ENCODE measurements around the gene MAU2. TPM values are rescaled to one million over a fixed set of nuclear protein-coding genes. Genes with fewer than 3 reads are reported as not detected.
"Not testable (repeated sequence)": the region's sequence is repeated elsewhere in the genome, so short reads cannot be mapped to it uniquely, and the experiment has no call there.

The MAU2 gene
- total RNA-seq, 2 experiments from 2014 or later: 38.6 to 40.9 TPM

GRCh38 chr19:19341026-19341425 is 20.4 kb downstream of the MAU2 start:
- no peak overlapping the region for H3K27ac Mint-ChIP-seq
- H3K4me1 Mint-ChIP-seq (ENCODE audit: low read depth): no peaks in the 10 kb centered on the region
- CTCF ChIA-PET: no interaction called here
- intact Hi-C loops (cut with micrococcal nuclease): no loop called here
- POLR2A ChIA-PET: no interaction called here
- no peaks in the 10 kb centered on the region for H3K9me3 Mint-ChIP-seq
- DNase-seq: no peak
- no peaks in the 10 kb centered on the region for H3K27me3 Mint-ChIP-seq
- H3K36me3 Mint-ChIP-seq: peaks cover 25% of the 10 kb centered on the region
- no peak overlapping the region for H3K4me3 Mint-ChIP-seq

- H3K27me3 Mint-ChIP-seq: no peaks in the 10 kb centered on the region
- no peak overlapping the region for H3K27ac Mint-ChIP-seq
- ChIA-PET POLR2A (no interaction called here), CTCF (interaction anchor here (1.1 kb wide), 1 partner anchor 18 kb away, joined by 5 read pairs; no protein-coding TSS in a partner anchor)
- H3K4me3 Mint-ChIP-seq: no peak overlapping the region
- peaks cover 29% of the 10 kb centered on the region for H3K36me3 Mint-ChIP-seq
- H3K9me3 Mint-ChIP-seq: no peaks in the 10 kb centered on the region
- H3K4me1 Mint-ChIP-seq (ENCODE audit: low read depth): no peaks in the 10 kb centered on the region
- DNase-seq: peak; percentile 18
- intact Hi-C loops (cut with micrococcal nuclease): no loop called here
Measured at GRCh38 chr19:19342086-19343015, 21.7 kb downstream of the MAU2 start.

- POLR2A ChIA-PET: no interaction called here
- H3K27me3 Mint-ChIP-seq: no peaks in the 10 kb centered on the region
- CTCF ChIA-PET: interaction anchor here (1.1 kb wide), 1 partner anchor 19 kb away, joined by 5 read pairs; no protein-coding TSS in a partner anchor
- H3K27ac Mint-ChIP-seq: no peak overlapping the region
- no peak for DNase-seq
- no peaks in the 10 kb centered on the region for H3K4me1 Mint-ChIP-seq (ENCODE audit: low read depth)
- intact Hi-C loops (cut with micrococcal nuclease): no loop called here
- no peak overlapping the region for H3K4me3 Mint-ChIP-seq
- peaks cover 29% of the 10 kb centered on the region for H3K36me3 Mint-ChIP-seq
- H3K9me3 Mint-ChIP-seq: no peaks in the 10 kb centered on the region
Measured at GRCh38 chr19:19343016-19343362, 22.4 kb downstream of the MAU2 start.

GRCh38 chr19:19343762-19344161 is 23.1 kb downstream of the MAU2 start:
- intact Hi-C loops (cut with micrococcal nuclease): no loop called here

GRCh38 chr19:19345232-19345631 is 24.6 kb downstream of the MAU2 start:
- POLR2A ChIA-PET: no interaction called here
- CTCF ChIA-PET: no interaction called here
- no peak overlapping the region for H3K27ac Mint-ChIP-seq
- peaks cover 28% of the 10 kb centered on the region for H3K36me3 Mint-ChIP-seq
- DNase-seq: no peak
- no peak overlapping the region for H3K4me3 Mint-ChIP-seq
- no peaks in the 10 kb centered on the region for H3K4me1 Mint-ChIP-seq (ENCODE audit: low read depth)
- no peaks in the 10 kb centered on the region for H3K27me3 Mint-ChIP-seq
- H3K9me3 Mint-ChIP-seq: no peaks in the 10 kb centered on the region
- intact Hi-C loops (cut with micrococcal nuclease): no loop called here

More at GRCh38 chr19:19343762-19344161, 23.1 kb downstream of the MAU2 start:
- no peak overlapping the region for H3K4me3 Mint-ChIP-seq
- no peaks in the 10 kb centered on the region for H3K4me1 Mint-ChIP-seq (ENCODE audit: low read depth)
- DNase-seq: no peak
- H3K36me3 Mint-ChIP-seq: peaks cover 23% of the 10 kb centered on the region
- ChIA-PET CTCF (no interaction called here), POLR2A (no interaction called here)
- H3K9me3 Mint-ChIP-seq: no peaks in the 10 kb centered on the region
- no peaks in the 10 kb centered on the region for H3K27me3 Mint-ChIP-seq
- no peak overlapping the region for H3K27ac Mint-ChIP-seq

GRCh38 chr19:19345970-19346369 is 25.3 kb downstream of the MAU2 start:
- Mint-ChIP-seq H3K4me3 (no peak overlapping the region), H3K27ac (no peak overlapping the region), H3K27me3 (no peaks in the 10 kb centered on the region), H3K4me1 (ENCODE audit: low read depth) (no peaks in the 10 kb centered on the region), H3K9me3 (no peaks in the 10 kb centered on the region), H3K36me3 (peaks cover 28% of the 10 kb centered on the region)
- ChIA-PET POLR2A (no interaction called here), CTCF (interaction anchor here (2.1 kb wide), 1 partner anchor 16 kb away, joined by 7 read pairs; no protein-coding TSS in a partner anchor)
- DNase-seq: no peak
- intact Hi-C loops (cut with micrococcal nuclease): no loop called here

- ChIA-PET CTCF (interaction anchor here (0.8 to 2.1 kb wide), 2 partner anchors 13 to 14 kb away, joined by 3 to 7 read pairs; no protein-coding TSS in a partner anchor), POLR2A (no interaction called here)
- no peak overlapping the region for H3K4me3 Mint-ChIP-seq
- no peak for DNase-seq
- H3K36me3 Mint-ChIP-seq: peaks cover 31% of the 10 kb centered on the region
- no peaks in the 10 kb centered on the region for H3K27me3 Mint-ChIP-seq
- intact Hi-C loops (cut with micrococcal nuclease): no loop called here
- no peak overlapping the region for H3K27ac Mint-ChIP-seq
- H3K9me3 Mint-ChIP-seq: no peaks in the 10 kb centered on the region
- H3K4me1 Mint-ChIP-seq (ENCODE audit: low read depth): no peaks in the 10 kb centered on the region
Measured at GRCh38 chr19:19347401-19348110, 26.9 kb downstream of the MAU2 start.

- H3K4me3 Mint-ChIP-seq: no peak overlapping the region
- H3K27ac Mint-ChIP-seq: no peak overlapping the region
- H3K36me3 Mint-ChIP-seq: peaks cover 30% of the 10 kb centered on the region
- no peaks in the 10 kb centered on the region for H3K27me3 Mint-ChIP-seq
- POLR2A ChIA-PET: no interaction called here
- DNase-seq: no peak
- no peaks in the 10 kb centered on the region for H3K4me1 Mint-ChIP-seq (ENCODE audit: low read depth)
- CTCF ChIA-PET: interaction anchor here (0.8 to 2.1 kb wide), 2 partner anchors 12 to 13 kb away, joined by 3 to 7 read pairs; no protein-coding TSS in a partner anchor
- intact Hi-C loops (cut with micrococcal nuclease): no loop called here
- H3K9me3 Mint-ChIP-seq: no peaks in the 10 kb centered on the region
Measured at GRCh38 chr19:19348266-19348665, 27.6 kb downstream of the MAU2 start.

- no peak overlapping the region for H3K27ac Mint-ChIP-seq
Measured at GRCh38 chr19:19349365-19349764, 28.7 kb downstream of the MAU2 start.

GRCh38 chr19:19350756-19351155 is 30.1 kb downstream of the MAU2 start:
- H3K9me3 Mint-ChIP-seq; H3K27me3 Mint-ChIP-seq; intact Hi-C loops (cut with micrococcal nuclease); H3K4me3 Mint-ChIP-seq; POLR2A ChIA-PET; H3K27ac Mint-ChIP-seq; CTCF ChIA-PET; H3K4me1 Mint-ChIP-seq (ENCODE audit: low read depth); DNase-seq: not testable (repeated sequence)
- peaks cover 26% of the 10 kb centered on the region for H3K36me3 Mint-ChIP-seq

More at GRCh38 chr19:19349365-19349764, 28.7 kb downstream of the MAU2 start:
- POLR2A ChIA-PET: no interaction called here
- Mint-ChIP-seq H3K4me1 (ENCODE audit: low read depth) (no peaks in the 10 kb centered on the region), H3K9me3 (no peaks in the 10 kb centered on the region), H3K27me3 (no peaks in the 10 kb centered on the region), H3K4me3 (no peak overlapping the region), H3K36me3 (peaks cover 32% of the 10 kb centered on the region)
- no peak for DNase-seq
- CTCF ChIA-PET: no interaction called here
- intact Hi-C loops (cut with micrococcal nuclease): no loop called here

GRCh38 chr19:19352823-19353222 is 32.2 kb downstream of the MAU2 start:
- DNase-seq: no peak
- Mint-ChIP-seq H3K36me3 (peaks cover 22% of the 10 kb centered on the region), H3K27ac (peak overlapping the region; percentile 52), H3K4me1 (ENCODE audit: low read depth) (peaks cover 6% of the 10 kb centered on the region), H3K4me3 (no peak overlapping the region), H3K9me3 (no peaks in the 10 kb centered on the region), H3K27me3 (no peaks in the 10 kb centered on the region)
- POLR2A ChIA-PET: no interaction called here
- intact Hi-C loops (cut with micrococcal nuclease): no loop called here
- CTCF ChIA-PET: no interaction called here

GRCh38 chr19:19354007-19354406 is 33.4 kb downstream of the MAU2 start:
- no peak for DNase-seq
- ChIA-PET POLR2A (no interaction called here), CTCF (no interaction called here)
- no peak overlapping the region for H3K27ac Mint-ChIP-seq
- no peaks in the 10 kb centered on the region for H3K27me3 Mint-ChIP-seq
- intact Hi-C loops (cut with micrococcal nuclease): no loop called here
- H3K9me3 Mint-ChIP-seq: no peaks in the 10 kb centered on the region
- H3K4me3 Mint-ChIP-seq: no peak overlapping the region
- H3K4me1 Mint-ChIP-seq (ENCODE audit: low read depth): peaks cover 14% of the 10 kb centered on the region
- peaks cover 20% of the 10 kb centered on the region for H3K36me3 Mint-ChIP-seq

All from activated CD4-positive, alpha-beta memory T cell treated with anti-CD3 and anti-CD28 coated beads for 36 hours (primary cell).